HL-60 (cell line): Measurements from ENCODE around the gene TOX4.

Source experiments
- DNase-seq, 2 experiments: peaks; one replicate each; pipeline ENCODE4 v3.0.0-alpha.2; 2010 to 2020; ENCODE audit warnings: low read depth in 1 of 2, low spot score in 1 of 2
- H3K27ac ChIP-seq: fragments of 250-450 bp; sonication (Bioruptor Pico); replicated peaks from 2 replicates; pipeline ENCODE4 v1.5.1; 2020; ENCODE audit warnings: mild to moderate bottlenecking, moderate library complexity
- H3K27me3 ChIP-seq: fragments of 250-450 bp; sonication (Bioruptor Pico); 2 replicates; pipeline ENCODE4 v1.5.1; 2021; ENCODE audit warnings: mild to moderate bottlenecking, moderate library complexity; ENCODE audit not compliant: insufficient read depth, poor library complexity, severe bottlenecking
- H3K4me3 ChIP-seq: replicated peaks from 2 replicates; pipeline ENCODE4 v1.5.1; 2011; ENCODE audit warnings: mild to moderate bottlenecking, control low read depth, low read length; ENCODE audit not compliant: insufficient read depth
- GABPA ChIP-seq: IDR thresholded peaks from 2 replicates; pipeline ENCODE4 v1.6.1; 2012; ENCODE audit warnings: low read depth
- POLR2AphosphoS5 ChIP-seq: IDR thresholded peaks from 2 replicates; pipeline ENCODE4 v1.6.1; 2012; ENCODE audit warnings: low read depth
- SPI1 ChIP-seq: IDR thresholded peaks from 2 replicates; pipeline ENCODE4 v1.6.1; 2012; ENCODE audit warnings: low read depth, mild to moderate bottlenecking, borderline replicate concordance
- TF ChIP-seq, protein P1 (sequence below): IDR thresholded peaks from one replicate; pipeline ENCODE4 v1.5.1; 2011; ENCODE audit warnings: low read length, control low read depth, inconsistent platforms; ENCODE audit not compliant: insufficient read depth
- TF ChIP-seq, protein P2 (sequence below): IDR thresholded peaks from 2 replicates; pipeline ENCODE4 v1.6.1; 2012; ENCODE audit warnings: low read depth; ENCODE audit not compliant: insufficient replicate concordance

Gene TOX4

DNA sequence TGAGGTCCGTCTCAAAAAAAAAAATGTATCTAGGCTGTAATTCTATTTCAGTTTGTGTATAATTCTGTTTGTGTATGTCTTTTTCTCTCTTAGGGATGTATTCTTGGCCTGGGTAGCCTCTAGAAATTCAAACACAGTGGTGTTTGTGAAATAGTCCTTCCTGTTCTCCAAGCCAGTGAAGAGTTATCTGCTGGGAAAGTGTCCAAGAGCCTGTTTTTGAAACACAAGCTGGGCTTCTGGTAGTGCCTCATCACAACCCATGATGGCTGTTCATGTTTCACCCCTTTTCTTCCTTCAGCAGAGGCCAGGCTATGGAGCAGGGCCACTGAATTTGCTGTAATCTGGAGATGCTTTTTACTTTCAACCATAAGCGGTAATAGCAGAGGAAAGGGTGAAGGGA is 19.5 kb downstream of the TOX4 start:
- H3K27ac ChIP-seq, result no peak overlapping the region
- no peak for DNase-seq
- TF ChIP-seq GABPA (no peak), SPI1 (no peak), POLR2AphosphoS5 (no peak)
- TF ChIP-seq, protein P1, sequence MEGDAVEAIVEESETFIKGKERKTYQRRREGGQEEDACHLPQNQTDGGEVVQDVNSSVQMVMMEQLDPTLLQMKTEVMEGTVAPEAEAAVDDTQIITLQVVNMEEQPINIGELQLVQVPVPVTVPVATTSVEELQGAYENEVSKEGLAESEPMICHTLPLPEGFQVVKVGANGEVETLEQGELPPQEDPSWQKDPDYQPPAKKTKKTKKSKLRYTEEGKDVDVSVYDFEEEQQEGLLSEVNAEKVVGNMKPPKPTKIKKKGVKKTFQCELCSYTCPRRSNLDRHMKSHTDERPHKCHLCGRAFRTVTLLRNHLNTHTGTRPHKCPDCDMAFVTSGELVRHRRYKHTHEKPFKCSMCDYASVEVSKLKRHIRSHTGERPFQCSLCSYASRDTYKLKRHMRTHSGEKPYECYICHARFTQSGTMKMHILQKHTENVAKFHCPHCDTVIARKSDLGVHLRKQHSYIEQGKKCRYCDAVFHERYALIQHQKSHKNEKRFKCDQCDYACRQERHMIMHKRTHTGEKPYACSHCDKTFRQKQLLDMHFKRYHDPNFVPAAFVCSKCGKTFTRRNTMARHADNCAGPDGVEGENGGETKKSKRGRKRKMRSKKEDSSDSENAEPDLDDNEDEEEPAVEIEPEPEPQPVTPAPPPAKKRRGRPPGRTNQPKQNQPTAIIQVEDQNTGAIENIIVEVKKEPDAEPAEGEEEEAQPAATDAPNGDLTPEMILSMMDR, result no peak
- TF ChIP-seq, protein P2, sequence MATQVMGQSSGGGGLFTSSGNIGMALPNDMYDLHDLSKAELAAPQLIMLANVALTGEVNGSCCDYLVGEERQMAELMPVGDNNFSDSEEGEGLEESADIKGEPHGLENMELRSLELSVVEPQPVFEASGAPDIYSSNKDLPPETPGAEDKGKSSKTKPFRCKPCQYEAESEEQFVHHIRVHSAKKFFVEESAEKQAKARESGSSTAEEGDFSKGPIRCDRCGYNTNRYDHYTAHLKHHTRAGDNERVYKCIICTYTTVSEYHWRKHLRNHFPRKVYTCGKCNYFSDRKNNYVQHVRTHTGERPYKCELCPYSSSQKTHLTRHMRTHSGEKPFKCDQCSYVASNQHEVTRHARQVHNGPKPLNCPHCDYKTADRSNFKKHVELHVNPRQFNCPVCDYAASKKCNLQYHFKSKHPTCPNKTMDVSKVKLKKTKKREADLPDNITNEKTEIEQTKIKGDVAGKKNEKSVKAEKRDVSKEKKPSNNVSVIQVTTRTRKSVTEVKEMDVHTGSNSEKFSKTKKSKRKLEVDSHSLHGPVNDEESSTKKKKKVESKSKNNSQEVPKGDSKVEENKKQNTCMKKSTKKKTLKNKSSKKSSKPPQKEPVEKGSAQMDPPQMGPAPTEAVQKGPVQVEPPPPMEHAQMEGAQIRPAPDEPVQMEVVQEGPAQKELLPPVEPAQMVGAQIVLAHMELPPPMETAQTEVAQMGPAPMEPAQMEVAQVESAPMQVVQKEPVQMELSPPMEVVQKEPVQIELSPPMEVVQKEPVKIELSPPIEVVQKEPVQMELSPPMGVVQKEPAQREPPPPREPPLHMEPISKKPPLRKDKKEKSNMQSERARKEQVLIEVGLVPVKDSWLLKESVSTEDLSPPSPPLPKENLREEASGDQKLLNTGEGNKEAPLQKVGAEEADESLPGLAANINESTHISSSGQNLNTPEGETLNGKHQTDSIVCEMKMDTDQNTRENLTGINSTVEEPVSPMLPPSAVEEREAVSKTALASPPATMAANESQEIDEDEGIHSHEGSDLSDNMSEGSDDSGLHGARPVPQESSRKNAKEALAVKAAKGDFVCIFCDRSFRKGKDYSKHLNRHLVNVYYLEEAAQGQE, result no peak

DNA sequence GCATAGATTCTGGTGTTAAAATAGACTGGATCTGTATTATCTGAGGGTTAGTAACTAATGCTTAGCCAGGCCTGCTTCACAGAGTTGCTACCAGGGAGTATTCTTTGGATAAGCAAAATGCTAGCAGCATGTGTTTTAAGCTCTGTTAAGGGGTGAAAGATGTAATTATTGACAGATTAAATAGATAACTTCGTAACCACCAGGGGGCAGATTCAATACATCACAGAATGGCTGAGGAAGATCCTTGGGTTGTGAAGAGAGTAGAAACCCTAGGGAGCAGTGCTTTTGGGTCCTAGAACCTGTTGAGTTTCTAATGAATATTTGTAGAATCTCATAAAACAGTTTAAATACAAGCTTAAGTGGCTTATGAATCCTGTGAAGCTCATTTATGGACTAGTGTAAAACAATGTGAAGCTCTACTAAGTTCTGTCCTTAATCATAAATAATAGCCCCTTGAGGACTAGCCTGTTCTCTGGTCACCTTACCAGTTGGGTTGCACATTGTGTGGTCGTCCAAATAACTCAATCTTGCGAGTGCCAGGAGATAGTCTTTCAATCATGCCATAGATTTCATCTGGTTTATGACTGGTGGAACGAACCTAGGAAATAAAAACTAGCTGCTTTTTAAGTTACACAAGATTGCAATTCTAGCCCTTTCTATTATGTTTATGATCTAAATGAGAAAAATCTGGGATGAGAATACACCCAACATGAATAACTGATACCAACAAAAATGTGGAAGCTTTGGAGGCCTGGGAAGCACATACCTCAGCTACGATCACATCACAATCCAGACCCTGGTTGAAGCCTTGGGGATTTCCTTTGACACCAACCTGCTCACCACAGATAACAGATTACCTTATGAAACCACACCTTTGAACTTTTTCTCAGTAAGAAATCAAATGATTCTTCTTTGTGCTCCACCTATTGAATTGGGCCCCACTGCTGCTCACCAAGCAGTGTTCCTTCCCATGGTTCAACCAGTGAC is 21.8 kb downstream of the TOX4 start:
- no peak overlapping the region for H3K27ac ChIP-seq

More for the DNA sequence above, 19.5 kb downstream of the TOX4 start:
- Histone ChIP-seq H3K4me3 (no peak overlapping the region), H3K27me3 (no peaks in the 10 kb centered on the region)

DNA sequence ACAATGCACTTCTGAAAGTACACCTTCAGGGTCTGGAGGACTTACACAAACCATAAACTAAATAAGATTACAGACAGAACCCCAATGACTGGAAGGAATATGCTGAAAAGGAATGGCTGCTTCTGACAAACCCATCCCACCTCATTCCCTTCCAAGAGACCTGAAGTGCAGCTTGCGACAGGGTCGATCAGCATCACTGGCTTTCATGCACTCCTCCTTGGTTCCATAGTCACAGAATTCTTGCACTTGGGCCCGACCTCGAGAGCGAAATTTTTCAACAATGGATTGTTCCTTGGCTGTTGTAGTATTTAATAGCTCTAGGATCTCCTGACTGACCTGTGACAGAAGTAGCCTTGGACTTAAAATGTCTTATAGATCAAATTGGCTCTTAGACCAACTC is 24.6 kb downstream of the TOX4 start:
- no peak for DNase-seq
- TF ChIP-seq SPI1, result no peak
- TF ChIP-seq, protein P1, result no peak
- no peak for TF ChIP-seq POLR2AphosphoS5
- TF ChIP-seq GABPA, result no peak
- TF ChIP-seq, protein P2, result no peak
- Histone ChIP-seq H3K27me3 (no peaks in the 10 kb centered on the region), H3K4me3 (no peak overlapping the region), H3K27ac (no peak overlapping the region)

More for the DNA sequence above, 21.8 kb downstream of the TOX4 start:
- peak; percentile 37 to 39 for DNase-seq
- TF ChIP-seq POLR2AphosphoS5 (no peak), GABPA (no peak), SPI1 (no peak)
- TF ChIP-seq, protein P2, result no peak
- TF ChIP-seq, protein P1, result no peak
- Histone ChIP-seq H3K4me3 (no peak overlapping the region), H3K27me3 (no peaks in the 10 kb centered on the region)
